GM18873 (cell line): ENCODE results near the gene UQCR10.

Experiments used
- ATAC-seq: cut with Tn5 transposase; IDR thresholded peaks from one replicate; pipeline ENCODE4 v1.9.1; 2021; ENCODE audit warnings: mild to moderate bottlenecking, moderate library complexity, moderate number of reproducible peaks; ENCODE audit not compliant: unreplicated experiment, low FRiP score

UQCR10 gene

DNA sequence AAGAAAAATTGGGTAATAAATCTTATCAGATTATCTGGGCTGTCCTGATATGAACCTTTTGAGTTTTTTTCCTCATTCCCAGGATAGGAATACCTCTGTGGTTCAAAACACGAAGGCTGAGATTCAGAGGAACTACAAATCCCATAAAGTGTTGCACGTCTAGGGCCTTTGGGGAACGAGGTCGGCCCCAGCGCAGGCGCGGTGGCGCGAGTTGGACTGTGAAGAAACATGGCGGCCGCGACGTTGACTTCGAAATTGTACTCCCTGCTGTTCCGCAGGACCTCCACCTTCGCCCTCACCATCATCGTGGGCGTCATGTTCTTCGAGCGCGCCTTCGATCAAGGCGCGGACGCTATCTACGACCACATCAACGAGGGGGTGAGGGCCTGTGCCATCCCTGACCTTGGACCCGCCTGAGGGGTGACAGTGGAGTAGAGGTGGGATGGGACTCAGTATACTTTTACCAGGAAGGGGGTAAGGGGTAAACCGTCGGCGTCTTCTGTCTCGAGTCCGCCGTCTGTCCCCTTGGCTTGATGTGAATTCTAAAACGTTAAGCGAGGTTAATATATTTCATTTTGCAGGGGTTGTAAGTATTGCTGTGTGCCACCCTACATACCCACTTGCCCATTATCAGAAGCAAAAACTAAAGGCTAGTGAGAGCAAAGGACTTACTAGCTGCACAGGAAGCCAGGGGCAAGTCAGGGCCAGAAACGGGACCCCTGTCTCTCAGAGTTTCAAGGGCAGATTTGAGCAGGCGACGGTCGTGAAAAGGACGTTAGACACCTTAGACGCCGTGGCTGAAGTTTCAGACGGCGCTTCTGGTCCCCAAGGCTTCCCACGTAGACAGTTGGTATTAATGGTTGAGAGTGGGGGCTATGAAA lies at the start of gene UQCR10:
UQCR10 (plus strand) TSS at position 199 of the 881 bp plus-strand sequence; CDS start at position 229, 30 bp downstream.
- ATAC-seq: peak; percentile 49

DNA sequence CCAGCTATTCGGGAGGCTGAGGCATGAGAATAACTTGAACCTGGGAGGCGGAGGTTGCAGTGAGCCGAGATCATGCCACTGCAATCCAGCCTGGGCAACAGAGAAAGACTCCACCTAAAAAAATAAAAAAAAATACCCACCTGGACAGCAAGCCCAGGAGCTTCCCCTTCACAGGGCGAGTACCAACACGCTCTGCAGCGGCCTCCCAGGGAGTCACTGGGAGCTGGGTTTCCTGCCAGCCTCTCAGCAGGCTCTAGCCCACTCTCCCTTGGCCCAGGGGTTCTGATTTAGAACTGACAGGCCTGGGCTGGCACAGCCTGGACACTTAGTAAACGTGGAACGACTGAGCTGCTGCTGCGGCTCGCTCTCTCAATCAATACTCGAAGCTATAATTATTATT lies 49.4 kb upstream of the UQCR10 start:
- no peak for ATAC-seq

GRCh38 chr22:29718949-29719898 lies 47.9 kb upstream of the UQCR10 start:
- no peak for ATAC-seq

GRCh38 chr22:29719899-29720645 lies 47.1 kb upstream of the UQCR10 start, which contains the start of gene CABP7:
Gene CABP7, plus strand, starts transcription at chr22:29720003. Its CDS starts 422 bp downstream, at chr22:29720425.
- no peak for ATAC-seq

DNA sequence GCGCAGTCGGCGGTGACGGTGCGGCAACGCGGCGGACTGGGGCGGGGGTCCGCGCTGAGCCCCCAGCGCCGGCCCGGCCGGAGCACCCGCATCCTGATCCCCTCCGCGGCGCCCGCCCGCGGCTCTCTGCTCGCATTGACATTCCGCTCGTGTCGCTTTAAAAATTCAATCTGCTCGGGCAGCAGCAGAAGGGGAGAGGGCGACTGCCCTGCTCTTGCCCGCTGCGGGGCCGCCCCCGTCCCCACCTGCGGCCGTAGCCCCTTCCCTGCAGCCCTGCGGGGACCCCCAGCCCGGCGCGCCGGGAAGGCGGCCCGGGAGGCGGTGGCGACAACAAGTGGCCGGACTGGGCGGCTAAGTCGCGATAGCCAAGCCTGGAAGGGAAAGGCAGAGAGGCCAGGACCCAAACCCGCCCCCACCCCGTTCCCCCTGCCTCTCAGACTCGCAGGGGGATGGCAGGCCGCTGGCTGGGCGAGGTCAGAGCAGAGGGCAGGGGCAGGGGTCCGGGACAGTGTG lies 46.3 kb upstream of the UQCR10 start:
- ATAC-seq: no peak

GRCh38 chr22:29722151-29722550 lies 45.0 kb upstream of the UQCR10 start:
- no peak for ATAC-seq

DNA sequence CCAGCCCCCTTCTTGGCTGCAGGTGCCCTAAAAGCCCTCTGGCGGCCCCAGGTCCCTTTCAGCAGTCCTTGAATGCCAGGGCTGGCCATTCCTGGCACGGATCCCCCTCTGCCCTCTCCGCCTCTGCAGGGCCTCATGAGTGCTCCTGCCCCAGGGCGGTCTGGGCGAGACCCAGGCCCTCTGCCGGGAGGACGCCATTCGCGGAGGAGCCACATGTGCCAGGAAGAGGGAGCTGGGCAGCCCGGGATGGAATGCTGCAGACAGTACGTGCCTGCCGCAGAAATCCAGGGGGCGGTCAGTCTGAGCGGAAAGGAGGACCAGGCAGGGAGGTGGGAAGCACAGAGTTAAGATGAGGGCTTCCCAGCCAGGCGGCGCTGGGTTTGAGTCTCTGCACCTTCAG lies 44.6 kb upstream of the UQCR10 start:
- ATAC-seq: no peak

DNA sequence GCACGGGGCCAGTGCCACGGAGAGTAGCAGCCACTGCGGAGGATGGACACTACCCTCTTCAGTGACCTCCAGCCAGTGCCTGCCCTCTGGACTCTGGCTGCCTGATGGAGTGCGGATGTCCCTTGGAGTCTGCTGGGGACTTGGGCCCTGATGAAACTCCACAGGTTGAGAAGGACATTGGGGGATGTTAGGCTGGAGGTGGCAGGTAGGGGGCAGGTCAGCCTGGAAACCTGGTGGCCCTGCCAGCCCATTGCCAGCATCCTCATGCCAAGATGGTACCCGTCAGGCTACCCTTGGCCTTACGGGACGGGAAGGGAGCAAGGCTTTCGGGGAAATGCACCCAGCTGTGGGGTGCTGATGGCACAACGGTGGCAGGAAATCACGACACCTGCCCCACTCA lies 43.4 kb upstream of the UQCR10 start:
- ATAC-seq: no peak

DNA sequence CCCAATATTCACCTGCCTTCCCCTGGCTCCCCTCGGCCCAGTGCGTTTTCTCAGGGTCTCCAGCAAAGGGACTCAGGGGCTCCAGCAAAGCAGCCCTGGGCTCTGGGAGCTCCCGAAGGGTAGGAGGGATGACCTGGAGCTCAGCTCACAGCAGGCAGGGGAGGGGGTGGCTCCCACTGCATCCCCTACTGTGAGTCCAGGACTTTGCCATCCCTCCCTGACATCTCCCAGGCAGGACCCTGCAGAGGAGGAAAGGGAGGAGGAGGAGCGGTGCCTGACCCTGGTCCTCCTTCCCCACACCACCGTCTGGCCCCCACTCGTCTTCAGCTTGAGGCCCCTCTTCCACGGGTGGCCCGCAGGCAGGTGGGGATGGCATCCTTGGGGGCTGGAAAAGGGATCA lies 42.3 kb upstream of the UQCR10 start:
- ATAC-seq: no peak

DNA sequence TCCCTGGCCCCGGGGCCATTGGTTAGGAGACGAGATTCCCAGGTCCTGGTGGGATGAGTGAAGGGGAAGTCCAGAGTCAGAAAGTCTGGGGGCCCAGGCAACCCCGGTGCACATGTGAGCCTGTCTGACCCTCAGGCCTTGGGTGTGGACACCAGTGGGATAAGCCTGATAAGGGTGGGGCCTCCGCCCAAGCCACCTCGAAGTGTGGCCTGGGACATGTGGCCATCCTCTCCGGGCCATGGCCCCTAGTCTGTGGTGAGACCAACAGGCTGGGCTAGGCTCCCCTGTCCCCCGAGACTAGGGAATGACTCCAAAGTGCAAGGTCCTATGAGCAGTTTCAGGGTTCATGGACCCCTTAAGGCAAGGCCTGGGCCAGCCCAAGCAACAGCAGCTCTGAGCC lies 41.1 kb upstream of the UQCR10 start:
- no peak for ATAC-seq

DNA sequence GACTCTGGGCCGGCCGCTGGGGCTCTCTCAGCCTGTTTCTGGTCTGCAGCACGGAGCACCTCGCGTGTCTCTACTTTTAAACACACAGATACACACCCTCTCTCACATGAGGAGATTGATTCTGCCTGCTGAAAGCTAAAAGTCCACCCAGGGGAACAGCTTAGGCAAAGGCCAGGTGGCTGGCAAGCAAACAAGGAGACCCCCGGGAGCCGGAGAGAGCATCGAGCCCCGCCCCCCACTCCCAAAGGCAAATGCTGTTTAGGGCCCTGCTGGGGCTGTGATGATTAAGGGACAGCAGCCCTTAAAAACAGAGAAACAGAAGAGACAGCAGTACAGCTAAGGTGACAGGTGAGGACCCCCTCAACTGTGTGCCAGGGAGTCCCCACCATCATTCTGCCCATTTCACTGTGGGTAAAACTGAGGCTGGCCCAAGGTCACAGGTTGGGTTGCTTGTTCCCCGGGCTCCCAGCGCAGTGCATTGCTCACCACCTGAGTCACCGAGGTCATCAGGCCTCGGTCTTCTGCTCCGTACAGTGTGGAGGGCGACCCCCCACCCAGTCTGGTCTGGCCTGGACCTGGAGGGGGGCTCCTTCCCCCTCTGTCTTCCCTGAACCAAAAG lies 40.5 kb upstream of the UQCR10 start:
- ATAC-seq: no peak

- ATAC-seq: no peak
Measured at GRCh38 chr22:29727131-29727523, 40.0 kb upstream of the UQCR10 start.

DNA sequence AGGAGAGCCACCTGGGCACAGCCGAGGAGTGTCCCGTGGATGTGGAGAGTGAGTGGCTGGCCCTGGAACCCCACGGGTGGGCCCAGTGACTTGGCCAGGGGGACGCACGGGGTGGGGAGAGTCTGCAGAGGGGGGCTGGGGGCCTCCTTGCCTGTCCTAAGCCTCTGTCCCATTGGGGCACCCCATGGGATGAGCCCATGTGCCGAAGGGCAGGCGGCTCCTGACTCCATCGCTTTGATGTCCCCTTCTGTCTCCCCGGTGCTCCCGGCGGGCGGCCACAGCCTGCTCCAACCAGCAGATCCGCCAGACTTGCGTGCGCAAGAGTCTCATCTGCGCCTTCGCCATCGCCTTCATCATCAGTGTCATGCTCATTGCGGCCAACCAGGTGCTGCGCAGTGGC lies 38.0 kb upstream of the UQCR10 start:
- ATAC-seq: no peak

GRCh38 chr22:29731058-29731850 lies 35.9 kb upstream of the UQCR10 start:
- no peak for ATAC-seq

- ATAC-seq: no peak
Measured at GRCh38 chr22:29732883-29733282, 34.3 kb upstream of the UQCR10 start.

GRCh38 chr22:29733362-29734201 lies 33.6 kb upstream of the UQCR10 start:
- ATAC-seq: no peak

GRCh38 chr22:29734406-29734805 lies 32.8 kb upstream of the UQCR10 start:
- ATAC-seq: no peak

DNA sequence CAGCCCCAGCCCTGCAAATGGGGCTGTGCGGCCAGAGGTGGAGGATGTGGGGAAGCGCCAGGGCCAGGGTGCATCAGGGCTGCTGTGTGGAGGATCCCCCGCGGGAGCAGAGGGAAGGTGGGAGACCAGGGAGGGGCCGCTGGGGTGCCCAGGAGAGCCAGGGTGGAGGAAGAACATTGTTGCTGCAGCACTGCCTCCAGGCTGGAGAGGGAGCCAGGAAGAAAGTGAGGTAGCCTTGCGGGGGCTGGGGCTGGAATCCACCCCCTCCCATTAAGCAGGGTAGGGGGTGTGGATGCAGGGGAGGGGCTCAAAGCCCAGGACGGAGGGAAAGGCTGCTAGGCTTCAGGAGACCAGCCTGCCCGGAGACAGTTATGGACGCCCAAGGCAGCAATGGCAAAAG lies 32.3 kb upstream of the UQCR10 start:
- no peak for ATAC-seq
